NCI-H2227 treated with DMSO at 0.1 percent for 48 hours (cell line): ENCODE data around the gene ELFN2.

Experiments
- DNase-seq: peaks from one replicate; lab custom pipeline; 2025; lab: John Stamatoyannopoulos, UW

The ELFN2 gene

DNA sequence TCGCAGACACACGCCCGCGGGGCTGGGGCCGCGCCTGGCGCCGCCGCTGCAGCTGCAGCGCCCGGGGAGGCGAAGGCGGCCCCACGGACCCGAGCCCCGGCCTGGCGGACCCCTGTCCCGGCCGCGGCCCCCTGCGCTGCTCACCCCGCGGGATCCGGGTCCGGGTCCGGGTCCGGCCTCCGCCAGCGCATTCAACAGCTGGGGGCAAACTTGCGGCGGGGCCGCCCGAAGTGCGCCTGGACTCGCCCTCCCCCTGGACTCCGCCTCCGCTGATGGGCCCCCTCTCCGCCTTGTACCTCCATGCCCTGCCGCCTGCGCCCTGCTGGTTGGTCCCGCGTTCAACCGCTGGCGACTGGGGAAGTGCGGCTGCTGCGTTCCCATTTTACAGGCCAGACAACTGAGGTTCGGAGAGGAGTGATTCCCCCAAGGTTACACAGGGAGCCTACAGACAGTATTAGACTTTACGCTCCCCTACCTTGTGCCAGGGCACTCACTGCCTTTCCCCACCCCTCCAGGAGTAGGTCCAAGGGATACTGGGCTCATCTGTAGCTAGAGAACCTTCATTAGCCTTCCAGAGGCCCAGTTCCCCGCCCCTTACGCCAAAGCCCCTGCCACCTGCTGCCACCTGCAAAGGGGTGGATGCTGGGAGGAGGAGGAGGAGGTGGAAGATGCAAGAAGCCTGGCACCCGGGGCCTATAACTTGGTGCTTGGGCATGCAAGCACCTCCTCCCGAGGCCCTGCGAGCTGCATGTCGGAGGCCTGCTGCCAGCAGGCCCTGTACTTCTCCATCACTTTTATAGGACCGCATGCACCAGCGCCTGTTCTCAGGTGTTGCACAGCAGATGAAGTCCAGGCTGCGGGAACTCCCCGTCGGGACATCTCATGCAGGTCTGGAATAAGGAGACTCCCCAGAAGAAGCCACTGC is 694 bp upstream of the ELFN2 start:
- no peak for DNase-seq

- no peak for DNase-seq
These were observed 559 bp downstream of the ELFN2 start for GRCh38 chr22:37426706-37427134.

DNA sequence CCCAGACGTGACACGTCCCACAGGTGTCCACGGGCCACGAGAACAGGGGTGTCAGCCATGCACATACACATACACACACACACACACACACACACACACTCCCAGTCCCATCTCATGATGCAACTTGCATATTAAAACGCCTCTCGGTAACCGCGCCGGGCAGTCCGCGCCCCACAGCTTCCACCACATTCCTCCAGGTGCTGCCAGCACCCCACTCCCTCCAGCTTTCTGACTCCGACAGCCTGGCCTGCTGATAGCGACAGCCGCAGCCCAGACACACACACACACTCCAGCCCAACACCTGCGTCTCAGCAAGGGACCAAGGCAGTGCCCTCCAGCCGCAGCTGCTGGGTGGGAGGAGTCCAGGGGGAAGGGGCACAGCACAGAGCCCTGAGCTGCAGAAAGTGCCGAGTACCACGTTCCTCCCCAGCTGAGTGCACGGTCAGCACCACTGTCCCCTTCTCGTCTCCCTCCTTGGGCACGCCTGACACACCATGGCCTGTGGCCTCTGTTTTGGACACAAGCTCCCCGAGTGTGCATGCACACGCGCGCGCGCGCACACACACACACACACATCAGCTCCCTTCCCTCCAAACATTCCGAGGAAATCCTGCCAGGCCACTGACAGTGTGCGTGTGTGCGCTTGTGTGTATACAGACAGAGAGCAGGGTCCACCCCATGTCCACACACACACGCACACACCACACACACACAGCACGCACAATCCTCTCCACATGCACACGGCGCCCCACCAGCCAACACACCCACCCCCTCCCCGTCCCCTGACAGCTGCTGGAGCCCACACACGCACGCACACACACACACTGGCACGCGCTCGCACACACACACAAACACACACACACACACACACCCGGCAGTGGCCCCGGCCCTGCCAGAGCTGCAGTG is 1.2 kb downstream of the ELFN2 start:
- peak; percentile 9 for DNase-seq

GRCh38 chr22:37425369-37425768 is 1.9 kb downstream of the ELFN2 start:
- no peak for DNase-seq

GRCh38 chr22:37423283-37423682 is 4.0 kb downstream of the ELFN2 start:
- DNase-seq, result no peak

GRCh38 chr22:37421468-37421877 is 5.8 kb downstream of the ELFN2 start:
- DNase-seq, result no peak

DNA sequence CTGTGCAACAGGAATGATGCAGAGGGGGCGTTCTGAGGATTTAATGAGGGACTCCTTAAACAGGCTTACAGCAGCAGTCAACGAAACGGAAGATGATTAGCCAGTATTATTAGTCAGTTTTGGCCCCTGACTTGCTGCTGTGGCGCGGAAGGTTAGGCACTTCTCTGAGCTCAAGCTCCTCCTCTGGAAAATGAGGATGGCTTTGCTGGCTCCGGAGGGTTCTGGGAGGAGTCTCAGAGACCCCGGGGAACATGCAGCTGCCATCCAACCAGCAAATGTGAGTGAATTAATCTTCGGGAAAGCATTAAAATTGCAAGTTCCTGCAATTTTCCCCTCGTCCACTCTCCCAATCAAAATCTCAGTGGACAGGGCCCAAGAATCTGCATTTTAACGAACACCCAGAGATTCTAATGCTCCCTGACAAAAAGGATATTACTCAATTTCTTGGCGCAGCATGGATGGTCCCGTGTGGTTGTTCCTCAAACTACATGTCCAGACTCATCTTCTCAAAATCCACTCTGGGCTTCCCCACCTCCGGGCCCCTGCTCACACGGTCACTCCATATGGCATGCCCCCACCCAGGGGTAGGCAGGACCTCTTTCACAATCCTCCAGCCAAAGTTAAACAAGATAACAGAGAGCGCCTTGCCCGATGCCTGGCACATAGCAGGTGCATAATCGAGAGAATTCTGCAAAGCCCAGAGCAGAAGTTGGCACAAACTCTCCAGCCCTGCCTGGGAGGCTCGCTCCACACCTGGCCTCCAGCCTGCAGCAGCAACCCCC is 6.4 kb downstream of the ELFN2 start:
- no peak for DNase-seq

DNA sequence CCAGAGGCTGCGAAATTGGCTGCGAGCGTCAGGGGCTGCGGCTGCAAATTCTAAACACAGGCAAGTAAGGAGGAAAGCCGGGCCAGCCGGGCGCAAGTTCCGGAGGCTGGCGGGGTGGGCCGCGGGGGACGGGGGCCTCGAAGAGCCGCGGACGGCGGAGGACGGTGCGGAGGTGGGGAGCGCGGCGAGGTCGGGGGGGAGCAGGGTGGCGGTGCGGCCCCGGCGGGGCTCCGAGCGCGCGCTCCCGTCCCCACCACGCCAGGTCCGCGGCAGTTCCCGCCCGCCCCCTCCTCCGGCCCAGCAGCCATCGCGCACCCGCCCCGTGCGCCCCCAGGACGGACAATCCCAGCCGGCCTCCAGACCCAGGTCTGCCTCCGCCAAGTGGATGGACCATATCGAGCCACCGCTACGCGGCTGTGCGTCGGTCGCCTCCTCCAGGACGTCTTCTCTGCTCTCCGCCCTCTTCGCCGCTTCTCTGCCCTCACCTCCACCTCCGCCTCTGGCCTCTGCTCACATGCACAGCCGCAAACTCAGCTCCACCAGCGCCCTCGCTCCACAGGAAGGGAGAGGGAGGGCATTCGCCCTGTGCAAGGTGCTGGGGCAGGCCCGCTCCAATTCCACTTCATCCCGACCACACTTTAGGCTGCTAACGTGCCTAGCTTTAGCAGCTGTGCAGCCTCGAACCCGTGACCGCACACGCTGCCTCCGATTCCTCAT is 7.2 kb downstream of the ELFN2 start:
- no peak for DNase-seq

DNA sequence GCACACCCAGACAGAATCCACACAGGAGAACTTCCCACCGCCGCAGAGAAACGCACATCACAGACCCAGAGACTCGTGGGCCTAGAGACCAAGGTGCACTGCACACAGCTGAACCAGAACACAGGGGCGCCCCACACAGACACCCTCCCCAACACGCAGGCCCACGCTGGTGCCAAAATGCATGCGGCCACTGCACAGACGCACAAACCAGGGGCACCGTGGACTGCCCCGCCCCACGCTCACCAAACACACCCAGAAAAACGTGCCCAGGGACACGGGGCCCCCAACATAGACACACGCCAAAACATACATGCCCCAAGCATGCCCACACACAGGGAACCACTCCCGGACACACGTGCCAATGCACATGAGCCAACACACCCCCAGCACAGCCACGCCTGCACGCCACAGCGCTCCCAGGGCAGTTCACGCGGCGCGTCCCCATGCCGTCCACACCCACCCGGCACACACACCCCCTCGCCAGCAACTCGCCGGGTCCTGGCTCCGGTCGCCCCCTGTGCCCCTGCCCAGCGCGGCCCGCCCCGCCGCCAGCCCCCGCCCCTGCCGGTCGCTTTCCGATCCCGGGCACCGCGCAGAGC is 7.8 kb downstream of the ELFN2 start:
- no peak for DNase-seq

DNA sequence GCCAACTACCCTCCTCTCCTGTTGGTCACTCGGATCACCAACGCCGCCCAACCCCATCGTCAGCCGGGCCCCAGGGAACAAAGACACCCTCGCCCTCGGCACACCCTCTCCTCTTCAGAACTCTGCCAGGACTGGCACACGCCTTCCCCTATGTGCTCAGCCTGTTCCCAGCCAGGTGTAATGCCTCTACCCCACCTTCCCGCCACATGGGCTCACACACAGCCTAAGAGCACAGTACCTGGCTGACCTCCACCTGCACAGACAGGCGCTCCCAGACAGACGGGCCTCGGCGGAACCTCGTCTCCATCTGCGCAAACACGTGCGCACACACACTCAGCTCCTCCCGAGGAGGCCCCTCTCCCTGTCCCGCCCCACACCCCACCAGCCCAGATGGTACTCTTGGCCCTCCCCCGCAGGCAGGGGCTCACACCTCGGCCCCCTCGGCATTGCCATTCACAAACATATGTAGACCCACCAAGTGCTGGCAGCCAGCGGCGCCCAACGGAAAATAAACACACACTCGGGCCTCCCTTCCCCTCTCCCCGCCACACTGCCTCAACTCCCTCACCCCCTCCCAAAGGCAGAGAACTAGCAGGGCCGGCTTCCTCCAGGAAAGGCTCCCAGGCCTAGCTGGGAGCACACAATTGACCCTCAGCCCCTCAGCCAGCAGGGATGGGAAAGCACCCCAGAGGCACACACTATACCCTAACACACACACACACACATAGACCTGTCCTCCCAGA is 8.5 kb downstream of the ELFN2 start:
- DNase-seq, result no peak

GRCh38 chr22:37417677-37418348 is 9.5 kb downstream of the ELFN2 start:
- no peak for DNase-seq

- DNase-seq, result no peak
These were observed 10.0 kb downstream of the ELFN2 start for GRCh38 chr22:37417264-37417663.

- no peak for DNase-seq
These were observed 10.5 kb downstream of the ELFN2 start for GRCh38 chr22:37416827-37417226.

DNA sequence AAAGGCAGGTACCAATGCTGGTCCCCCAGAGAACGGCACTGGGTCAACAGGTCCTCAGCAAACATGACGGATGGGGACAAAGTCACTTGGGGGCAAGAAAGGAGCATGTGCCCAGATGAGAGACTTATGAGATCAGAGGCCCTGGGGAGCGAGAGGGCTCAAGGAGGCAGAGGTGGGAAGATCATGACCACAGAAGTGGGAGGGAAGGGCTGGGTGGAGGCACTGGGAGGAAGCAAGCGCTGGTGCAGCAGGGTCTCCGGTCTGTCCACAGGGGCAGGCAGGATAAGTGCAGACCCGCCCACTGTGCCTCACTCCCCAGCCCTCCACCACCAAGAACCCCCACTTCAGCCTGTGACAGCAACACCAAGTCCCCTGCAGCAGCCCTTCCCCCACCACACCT is 10.9 kb downstream of the ELFN2 start:
- no peak for DNase-seq

- no peak for DNase-seq
These were observed 12.1 kb downstream of the ELFN2 start for GRCh38 chr22:37415210-37415609.

- no peak for DNase-seq
These were observed 13.0 kb downstream of the ELFN2 start for GRCh38 chr22:37414288-37414687.

DNA sequence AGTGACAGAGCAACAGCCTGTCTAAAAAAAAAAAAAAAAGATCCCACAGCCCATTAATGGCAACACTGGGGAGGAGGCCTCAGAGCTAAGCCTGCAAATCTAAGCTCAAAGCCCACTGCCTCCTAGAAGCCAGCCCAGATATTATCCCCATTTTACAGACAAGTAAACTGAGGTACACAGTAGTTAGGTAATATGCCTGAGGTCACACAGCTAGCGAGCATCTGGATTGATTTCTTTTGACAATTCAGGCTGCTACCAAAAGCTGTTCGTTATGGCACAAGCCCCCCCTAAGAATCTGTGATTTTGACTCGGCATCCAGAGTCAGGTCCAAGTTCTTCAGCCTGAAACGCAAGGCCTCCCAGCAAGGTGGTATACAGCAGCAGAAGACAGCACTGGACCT is 13.7 kb downstream of the ELFN2 start:
- no peak for DNase-seq

GRCh38 chr22:37412495-37413250 is 14.6 kb downstream of the ELFN2 start:
- DNase-seq, result no peak

- DNase-seq, result no peak
These were observed 15.6 kb downstream of the ELFN2 start for GRCh38 chr22:37411655-37412054.
